WTC11 (cell line): ENCODE measurements around the gene RASA2. TPM values are rescaled to one million over a fixed set of nuclear protein-coding genes. Genes with fewer than 3 reads are reported as not detected.

Experiments used
- ATAC-seq: fragments of 200-7000 bp; cut with Tn5 transposase; 2 replicates; pipeline ENCODE4 v1.10.0; 2021; ENCODE audit warnings: mild to moderate bottlenecking, moderate library complexity
- CTCF ChIA-PET: fragments of 300-600 bp; sonication (Branson Sonifier 250); formaldehyde crosslinking; loops from one replicate; lab custom pipeline; 2021; ENCODE audit warnings: antibody characterized with exemption; lab: Charles Lee
- POLR2A ChIA-PET: fragments of 350-600 bp; sonication (Branson Sonifier 250); formaldehyde crosslinking; loops from one replicate; lab custom pipeline; 2021; ENCODE audit warnings: antibody characterized with exemption; lab: Charles Lee
- DNase-seq: peaks from one replicate; pipeline ENCODE4 v3.0.0; 2021; ENCODE audit warnings: low spot score
- H3K27ac Mint-ChIP-seq: 2 replicates; pipeline ENCODE4 v1.8.0; 2021; ENCODE audit warnings: mixed read lengths
- H3K27me3 Mint-ChIP-seq: 2 replicates; pipeline ENCODE4 v1.8.0; 2021; ENCODE audit warnings: low read depth, mild to moderate bottlenecking, moderate library complexity, mixed read lengths
- H3K36me3 Mint-ChIP-seq: 2 replicates; pipeline ENCODE4 v1.8.0; 2021; ENCODE audit warnings: mixed read lengths
- H3K4me1 Mint-ChIP-seq: 2 replicates; pipeline ENCODE4 v1.8.0; 2022; ENCODE audit warnings: mixed read lengths
- H3K4me3 Mint-ChIP-seq: 2 replicates; pipeline ENCODE4 v1.8.0; 2021; ENCODE audit warnings: mild to moderate bottlenecking, moderate library complexity, mixed read lengths
- H3K9me3 Mint-ChIP-seq: 2 replicates; pipeline ENCODE4 v1.8.0; 2021; ENCODE audit warnings: mixed read lengths
- ELF4 ChIP-seq: sonication (generic); formaldehyde crosslinking; IDR thresholded peaks from 2 replicates; pipeline ENCODE4 v1.8.1; 2022; ENCODE audit warnings: low read depth, mild to moderate bottlenecking, moderate library complexity, missing genetic modification reagents
- ESRRA ChIP-seq: sonication (generic); formaldehyde crosslinking; IDR thresholded peaks from 2 replicates; pipeline ENCODE4 v1.8.1; 2022; ENCODE audit warnings: mild to moderate bottlenecking, missing genetic modification reagents, borderline replicate concordance
- FOXP4 ChIP-seq: sonication (generic); formaldehyde crosslinking; IDR thresholded peaks from 2 replicates; pipeline ENCODE4 v1.8.0; 2022; ENCODE audit warnings: mild to moderate bottlenecking, missing genetic modification reagents
- HMGXB4 ChIP-seq: sonication (generic); formaldehyde crosslinking; IDR thresholded peaks from 2 replicates; pipeline ENCODE4 v1.8.1; 2023; ENCODE audit warnings: mild to moderate bottlenecking, moderate library complexity, missing genetic modification reagents
- MAX ChIP-seq: sonication (generic); formaldehyde crosslinking; IDR thresholded peaks from 2 replicates; pipeline ENCODE4 v1.8.0; 2022; ENCODE audit warnings: mild to moderate bottlenecking, missing genetic modification reagents
- MYBL2 ChIP-seq: sonication (generic); formaldehyde crosslinking; IDR thresholded peaks from 2 replicates; pipeline ENCODE4 v1.8.1; 2023; ENCODE audit warnings: mild to moderate bottlenecking, moderate library complexity, missing genetic modification reagents
- NFYB ChIP-seq: sonication (generic); formaldehyde crosslinking; conservative IDR thresholded peaks from 2 replicates; pipeline ENCODE4 v1.8.0; 2022; ENCODE audit warnings: low read depth, missing genetic modification reagents
- RELA ChIP-seq: sonication (generic); formaldehyde crosslinking; IDR thresholded peaks from 2 replicates; pipeline ENCODE4 v1.8.1; 2022; ENCODE audit warnings: missing genetic modification reagents, mild to moderate bottlenecking, borderline replicate concordance
- RORB ChIP-seq: fragments of 250-450 bp; sonication (Bioruptor Pico); IDR thresholded peaks from 2 replicates; pipeline ENCODE4 v1.9.0; 2021; ENCODE audit warnings: mild to moderate bottlenecking
- TEAD1 ChIP-seq: sonication (generic); formaldehyde crosslinking; IDR thresholded peaks from 2 replicates; pipeline ENCODE4 v1.8.0; 2022; ENCODE audit warnings: mild to moderate bottlenecking, missing genetic modification reagents
- ZNF121 ChIP-seq: sonication (generic); formaldehyde crosslinking; IDR thresholded peaks from 2 replicates; pipeline ENCODE4 v1.8.0; 2023; ENCODE audit warnings: missing genetic modification reagents
- ZNF532 ChIP-seq: fragments of 250-450 bp; sonication (Bioruptor Pico); IDR thresholded peaks from 2 replicates; pipeline ENCODE4 v1.9.0; 2021; ENCODE audit warnings: mild to moderate bottlenecking, borderline replicate concordance
- total RNA-seq: library from RNA; stranded (reverse); gene quantifications from 3 replicates; pipeline ENCODE4 v1.2.3, GENCODE V29; 2021
- TF ChIP-seq, protein P1 (sequence below): fragments of 250-450 bp; sonication (Bioruptor Pico); IDR thresholded peaks from 2 replicates; pipeline ENCODE4 v1.9.0; 2021; ENCODE audit warnings: mild to moderate bottlenecking

The RASA2 gene
- total RNA-seq, 1 experiment from 2014 or later: 13.9 TPM

- CTCF ChIA-PET: no interaction called here
- ATAC-seq: no peak
Measured at GRCh38 chr3:141519587-141519986, 32.8 kb downstream of the RASA2 start.

More at GRCh38 chr3:141519587-141519986, 32.8 kb downstream of the RASA2 start:
- peaks cover 3% of the 10 kb centered on the region; the same call in 1 of the 2 replicates for H3K9me3 Mint-ChIP-seq
- no peak for DNase-seq
- H3K36me3 Mint-ChIP-seq: peaks cover 26% of the 10 kb centered on the region
- H3K27me3 Mint-ChIP-seq: no peaks in the 10 kb centered on the region
- POLR2A ChIA-PET: interaction anchor here (0.7 kb wide), 1 partner anchor 16 kb away, joined by 4 read pairs; no protein-coding TSS in a partner anchor
- no peak overlapping the region for H3K27ac Mint-ChIP-seq
- TF ChIP-seq RORB (no peak), MAX (CRISPR knock-in tag) (no peak), RELA (CRISPR knock-in tag) (no peak), TEAD1 (CRISPR knock-in tag) (no peak), HMGXB4 (CRISPR knock-in tag) (no peak), FOXP4 (CRISPR knock-in tag) (no peak), ELF4 (CRISPR knock-in tag) (no peak), ZNF532 (CRISPR knock-in tag) (no peak), NFYB (no peak), ESRRA (no peak), MYBL2 (CRISPR knock-in tag) (no peak), ZNF121 (CRISPR knock-in tag) (no peak)
- TF ChIP-seq, protein P1, sequence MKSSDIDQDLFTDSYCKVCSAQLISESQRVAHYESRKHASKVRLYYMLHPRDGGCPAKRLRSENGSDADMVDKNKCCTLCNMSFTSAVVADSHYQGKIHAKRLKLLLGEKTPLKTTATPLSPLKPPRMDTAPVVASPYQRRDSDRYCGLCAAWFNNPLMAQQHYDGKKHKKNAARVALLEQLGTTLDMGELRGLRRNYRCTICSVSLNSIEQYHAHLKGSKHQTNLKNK (CRISPR knock-in tag): no peak
- no peak overlapping the region for H3K4me3 Mint-ChIP-seq
- H3K4me1 Mint-ChIP-seq: no peaks in the 10 kb centered on the region
